GM18909 (cell line): ENCODE measurements around the gene CTSD.

ENCODE experiments used
- ATAC-seq: cut with Tn5 transposase; IDR thresholded peaks from one replicate; pipeline ENCODE4 v1.9.1; 2021; ENCODE audit warnings: mild to moderate bottlenecking; ENCODE audit not compliant: unreplicated experiment, poor library complexity

Gene CTSD

GRCh38 chr11:1757861-1758610, 5.7 kb downstream of the CTSD start:
- ATAC-seq = no peak

GRCh38 chr11:1756791-1757771, 6.6 kb downstream of the CTSD start:
- no peak for ATAC-seq

- no peak for ATAC-seq
These were observed 7.8 kb downstream of the CTSD start for GRCh38 chr11:1755692-1756561.

GRCh38 chr11:1755344-1755691, 8.4 kb downstream of the CTSD start:
- no peak for ATAC-seq

- no peak for ATAC-seq
These were observed 9.2 kb downstream of the CTSD start for GRCh38 chr11:1754376-1755150.

GRCh38 chr11:1753929-1754305, 9.8 kb downstream of the CTSD start:
- no peak for ATAC-seq

GRCh38 chr11:1753229-1753928, 10.3 kb downstream of the CTSD start:
- no peak for ATAC-seq

GRCh38 chr11:1752907-1753228, 10.9 kb downstream of the CTSD start:
- no peak for ATAC-seq

- no peak for ATAC-seq
These were observed 11.5 kb downstream of the CTSD start for GRCh38 chr11:1751999-1752906.

- no peak for ATAC-seq
These were observed 12.2 kb downstream of the CTSD start for GRCh38 chr11:1751531-1751921.

- no peak for ATAC-seq
These were observed 12.7 kb downstream of the CTSD start for GRCh38 chr11:1750840-1751530.

- ATAC-seq = no peak
These were observed 13.3 kb downstream of the CTSD start, which contains the start of gene IFITM10 for GRCh38 chr11:1750481-1750839. Gene IFITM10 (minus strand): TSS chr11:1750595. CDS start chr11:1750442, 153 bp downstream.

GRCh38 chr11:1749395-1750351, 14.1 kb downstream of the CTSD start:
- ATAC-seq = no peak

GRCh38 chr11:1748636-1749394, 14.9 kb downstream of the CTSD start:
- ATAC-seq = no peak

GRCh38 chr11:1747753-1748635, 15.7 kb downstream of the CTSD start:
- no peak for ATAC-seq
